H1 (cell line): ENCODE data around the gene ARHGAP10. TPM values are rescaled to one million over a fixed set of nuclear protein-coding genes. Genes with fewer than 3 reads are reported as not detected.

ENCODE experiments used
- CTCF ChIA-PET: fragments of 300-600 bp; sonication (Branson Sonifier 250); formaldehyde crosslinking; loops from one replicate; lab custom pipeline; 2021; ENCODE audit not compliant: partially characterized antibody; lab: Charles Lee
- POLR2A ChIA-PET: fragments of 300-600 bp; sonication (Branson Sonifier 250); formaldehyde crosslinking; loops from one replicate; lab custom pipeline; 2021; ENCODE audit warnings: inconsistent platforms; ENCODE audit not compliant: partially characterized antibody; lab: Charles Lee
- DNase-seq, 2 experiments: peaks; one replicate each; pipeline versions ENCODE4 v3.0.0 to v3.0.0-alpha.2; 2010 to 2022; ENCODE audit warnings: low spot score in 2 of 2, low read depth in 1 of 2, mixed read lengths in 1 of 2
- FAIRE-seq: peaks from 2 replicates; lab custom pipeline; 2011; peaks lifted over from hg19 to GRCh38; lab: Jason Lieb, UNC
- H2AFZ ChIP-seq: 2 replicates; pipeline ENCODE4 v1.8.1; 2012; ENCODE audit warnings: low read length, inconsistent platforms
- H2AK5ac ChIP-seq: 2 replicates; pipeline ENCODE4 v1.6.1; 2013; ENCODE audit warnings: low read depth, low read length
- H2BK120ac ChIP-seq: replicated peaks from 2 replicates; pipeline ENCODE3; 2013; ENCODE audit warnings: low read depth, low read length, inconsistent platforms
- H2BK12ac ChIP-seq: 2 replicates; pipeline ENCODE4 v1.6.1; 2013; ENCODE audit warnings: low read depth, low read length
- H2BK15ac ChIP-seq: 2 replicates; pipeline ENCODE4 v1.6.1; 2013; ENCODE audit warnings: low read length
- H2BK20ac ChIP-seq: 2 replicates; pipeline ENCODE4 v1.6.1; 2013; ENCODE audit warnings: low read length
- H2BK5ac ChIP-seq: 2 replicates; pipeline ENCODE4 v1.6.1; 2013; ENCODE audit warnings: low read depth, low read length
- H3K14ac ChIP-seq: 2 replicates; pipeline ENCODE4 v1.6.1; 2013; ENCODE audit warnings: inconsistent platforms; ENCODE audit not compliant: insufficient read length
- H3K18ac ChIP-seq: 2 replicates; pipeline ENCODE4 v1.6.1; 2013; ENCODE audit warnings: low read length; ENCODE audit errors: extremely low read depth
- H3K23ac ChIP-seq: 2 replicates; pipeline ENCODE4 v1.6.1; 2013; ENCODE audit warnings: inconsistent platforms; ENCODE audit not compliant: insufficient read length
- H3K23me2 ChIP-seq: 2 replicates; pipeline ENCODE4 v1.6.1; 2013; ENCODE audit warnings: low read depth, low read length
- H3K27ac ChIP-seq: 2 replicates; pipeline ENCODE4 v1.6.1; 2011; ENCODE audit warnings: low read depth, low read length, inconsistent platforms
- H3K27me3 ChIP-seq, 4 experiments: replicated peaks in 1 of 4; 1 replicate in 1 of 4; 2 replicates in 3 of 4; pipeline versions ENCODE4 v1.6.1 to v1.8.1; 2011 to 2013; ENCODE audit warnings: low read length in 3 of 4, mild to moderate bottlenecking in 3 of 4, inconsistent platforms in 2 of 4, mixed read lengths in 2 of 4, moderate library complexity in 1 of 4; ENCODE audit not compliant: control insufficient read depth in 3 of 4, insufficient read depth in 3 of 4; ENCODE audit errors: extremely low read depth in 1 of 4
- H3K36me3 ChIP-seq, 4 experiments: 2 replicates each; pipeline versions ENCODE4 v1.6.1 to v1.8.1; 2011 to 2013; ENCODE audit warnings: mild to moderate bottlenecking in 4 of 4, low read length in 3 of 4, moderate library complexity in 2 of 4, control low read depth in 1 of 4, inconsistent platforms in 1 of 4; ENCODE audit not compliant: insufficient read depth in 4 of 4, control insufficient read depth in 2 of 4
- H3K4ac ChIP-seq: replicated peaks from 2 replicates; pipeline ENCODE3; 2013; ENCODE audit warnings: low read length, low read depth, mixed read lengths, inconsistent platforms; ENCODE audit not compliant: insufficient read length
- H3K4me1 ChIP-seq, 4 experiments: replicated peaks in 1 of 4; 1 replicate in 1 of 4; 2 replicates in 3 of 4; pipeline versions ENCODE4 v1.6.1 to v1.8.1; 2011 to 2013; ENCODE audit warnings: low read length in 3 of 4, inconsistent platforms in 2 of 4, mixed read lengths in 1 of 4; ENCODE audit not compliant: insufficient read depth in 4 of 4, control insufficient read depth in 3 of 4
- H3K4me2 ChIP-seq, 2 experiments: 2 replicates each; pipeline versions ENCODE4 v1.6.1 to v1.8.1; 2011 to 2013; ENCODE audit warnings: low read depth in 2 of 2, low read length in 2 of 2, control low read depth in 1 of 2, inconsistent platforms in 1 of 2, mild to moderate bottlenecking in 1 of 2; ENCODE audit not compliant: insufficient read depth in 1 of 2
- H3K4me3 ChIP-seq, 4 experiments: fragments of 200-600, 300-600 bp in 1 of 4; sonication (generic), shearing (Covaris generic), sonication (Bioruptor Twin) in 1 of 4; 2 replicates each; pipeline versions ENCODE4 v1.5.1 to v1.8.1; 2011 to 2016; ENCODE audit warnings: low read length in 4 of 4, low read depth in 3 of 4, control low read depth in 2 of 4, inconsistent platforms in 2 of 4, mild to moderate bottlenecking in 2 of 4, mixed read lengths in 1 of 4, moderate library complexity in 1 of 4; ENCODE audit not compliant: insufficient read depth in 2 of 4; ENCODE audit errors: extremely low read depth in 1 of 4
- H3K56ac ChIP-seq: replicated peaks from 2 replicates; pipeline ENCODE3; 2013; ENCODE audit warnings: low read depth, mild to moderate bottlenecking, mixed read lengths, low read length, inconsistent platforms; ENCODE audit not compliant: insufficient read length
- H3K79me1 ChIP-seq: 2 replicates; pipeline ENCODE4 v1.6.1; 2013; ENCODE audit warnings: low read depth, low read length, control low read depth
- H3K79me2 ChIP-seq, 2 experiments: 2 replicates each; pipeline versions ENCODE4 v1.6.1 to v1.8.1; 2012 to 2013; ENCODE audit warnings: low read length in 2 of 2, mild to moderate bottlenecking in 2 of 2, inconsistent platforms in 1 of 2; ENCODE audit not compliant: insufficient read depth in 2 of 2, control insufficient read depth in 1 of 2
- H3K9ac ChIP-seq, 4 experiments: replicated peaks in 1 of 4; 1 replicate in 1 of 4; 2 replicates in 3 of 4; pipeline versions ENCODE4 v1.6.1 to v1.8.1; 2011 to 2013; ENCODE audit warnings: low read depth in 3 of 4, low read length in 3 of 4, control low read depth in 2 of 4, mild to moderate bottlenecking in 2 of 4, moderate library complexity in 2 of 4, inconsistent platforms in 1 of 4; ENCODE audit errors: extremely low read depth in 1 of 4
- H3K9me3 ChIP-seq, 2 experiments: 2 replicates each; pipeline versions ENCODE4 v1.6.1 to v1.8.1; 2012 to 2013; ENCODE audit warnings: mild to moderate bottlenecking in 2 of 2, moderate library complexity in 2 of 2, control low read depth in 1 of 2, inconsistent platforms in 1 of 2, low read depth in 1 of 2, low read length in 1 of 2, mixed read lengths in 1 of 2; ENCODE audit not compliant: insufficient read depth in 2 of 2
- H4K20me1 ChIP-seq, 2 experiments: replicated peaks in 1 of 2; 2 replicates each; pipeline versions ENCODE3 to v1.8.1; 2011 to 2013; ENCODE audit warnings: inconsistent platforms in 2 of 2, low read length in 2 of 2, mild to moderate bottlenecking in 1 of 2; ENCODE audit not compliant: insufficient read depth in 2 of 2, control insufficient read depth in 1 of 2
- H4K5ac ChIP-seq: 2 replicates; pipeline ENCODE4 v1.6.1; 2013; ENCODE audit warnings: low read length, low read depth, mixed read lengths, inconsistent platforms; ENCODE audit not compliant: insufficient read length
- H4K8ac ChIP-seq: 2 replicates; pipeline ENCODE4 v1.8.0; 2013; ENCODE audit warnings: mild to moderate bottlenecking, moderate library complexity, low read length, inconsistent platforms; ENCODE audit not compliant: insufficient read depth; ENCODE audit errors: extremely low read depth
- H4K91ac ChIP-seq: replicated peaks from 2 replicates; pipeline ENCODE3; 2013; ENCODE audit warnings: low read length, mixed read lengths, inconsistent platforms; ENCODE audit not compliant: insufficient read length
- CEBPB ChIP-seq: IDR thresholded peaks from 2 replicates; pipeline ENCODE4 v1.6.1; 2012; ENCODE audit warnings: low read depth, low read length
- CTBP2 ChIP-seq: IDR thresholded peaks from 2 replicates; pipeline ENCODE4 v1.7.0; 2011; ENCODE audit warnings: borderline replicate concordance, mild to moderate bottlenecking, moderate library complexity, mixed read lengths, low read length; ENCODE audit not compliant: insufficient read depth, insufficient read length
- EGR1 ChIP-seq: IDR thresholded peaks from 2 replicates; pipeline ENCODE4 v1.6.1; 2011; ENCODE audit warnings: low read depth, low read length, borderline replicate concordance
- NANOG ChIP-seq: IDR thresholded peaks from 2 replicates; pipeline ENCODE4 v1.6.1; 2011; ENCODE audit warnings: low read length, low read depth, mild to moderate bottlenecking, inconsistent platforms; ENCODE audit not compliant: insufficient read depth, poor library complexity, severe bottlenecking
- RNF2 ChIP-seq: fragments of 200-900, 300-1000 bp; sonication (generic); IDR thresholded peaks from 2 replicates; pipeline ENCODE4 v1.7.1; 2016; ENCODE audit warnings: borderline replicate concordance, low read depth, mild to moderate bottlenecking, antibody characterized with exemption, low read length; ENCODE audit not compliant: poor library complexity, severe bottlenecking; ENCODE audit errors: missing control alignments
- SP1 ChIP-seq: IDR thresholded peaks from 2 replicates; pipeline ENCODE4 v1.6.1; 2011; ENCODE audit warnings: low read depth, low read length
- SP2 ChIP-seq: IDR thresholded peaks from 2 replicates; pipeline ENCODE4 v1.6.1; 2012; ENCODE audit warnings: mild to moderate bottlenecking, low read length, inconsistent platforms
- TAF1 ChIP-seq: IDR thresholded peaks from 2 replicates; pipeline ENCODE4 v1.6.1; 2011; ENCODE audit warnings: mild to moderate bottlenecking, low read depth, low read length
- TEAD4 ChIP-seq: IDR thresholded peaks from 2 replicates; pipeline ENCODE4 v1.6.1; 2012; ENCODE audit warnings: low read depth, low read length, inconsistent platforms, mixed read lengths
- WGBS, 2 experiments: shearing (Covaris generic) in 1 of 2; methylation state at CpG; one replicate each; pipeline versions ENCODE4 v1.1.6 to v1.1.7; 2013 to 2015; ENCODE audit warnings: low lambda C conversion rate in 2 of 2, mixed read lengths in 2 of 2, inconsistent platforms in 1 of 2, low coverage in 1 of 2, missing lambda C conversion rate in 1 of 2; ENCODE audit not compliant: insufficient replicate concordance in 2 of 2, insufficient coverage in 1 of 2, insufficient read length in 1 of 2; ENCODE audit errors: extremely low coverage in 1 of 2, missing lambda C conversion rate in 1 of 2; 5-methylcytosine and 5-hydroxymethylcytosine counted together
- polyA plus RNA-seq, 7 experiments: library from polyadenylated mRNA; depleted of rRNA in 3 of 7; stranded (reverse) in 5 of 7; unstranded in 2 of 7; fragments of >200 nt in 5 of 7; fragments of 200-250 nt in 2 of 7; gene quantifications; 1 replicate in 5 of 7; 2 replicates in 1 of 7; 4 replicates in 1 of 7; pipeline versions ENCODE4 v1.2.1 to v1.2.3, GENCODE V29; 2011 to 2013; ENCODE audit warnings: missing spikeins in 2 of 7, mixed read lengths in 2 of 7
- total RNA-seq: library from RNA; stranded (reverse); fragmentation: NEBNext Ultra II Directional; extraction: Animal tissue kit (Norgen Biotek cat#: 25700); gene quantifications from 2 replicates; pipeline ENCODE4 v1.2.1, GENCODE V29; 2021
- TF ChIP-seq, protein P1 (sequence below): IDR thresholded peaks from 2 replicates; pipeline ENCODE4 v1.6.1; 2011; ENCODE audit warnings: low read length, improper control_type of control experiment
- TF ChIP-seq, protein P2 (sequence below): IDR thresholded peaks from 2 replicates; pipeline ENCODE4 v1.6.1; 2012; ENCODE audit warnings: inconsistent platforms

Gene ARHGAP10
- total and polyA plus RNA-seq, 2 of the 8 experiments (the other 6 are each of a cell fraction or from before 2014, with no cell fraction given), result 3.7 to 6.1 TPM

DNA sequence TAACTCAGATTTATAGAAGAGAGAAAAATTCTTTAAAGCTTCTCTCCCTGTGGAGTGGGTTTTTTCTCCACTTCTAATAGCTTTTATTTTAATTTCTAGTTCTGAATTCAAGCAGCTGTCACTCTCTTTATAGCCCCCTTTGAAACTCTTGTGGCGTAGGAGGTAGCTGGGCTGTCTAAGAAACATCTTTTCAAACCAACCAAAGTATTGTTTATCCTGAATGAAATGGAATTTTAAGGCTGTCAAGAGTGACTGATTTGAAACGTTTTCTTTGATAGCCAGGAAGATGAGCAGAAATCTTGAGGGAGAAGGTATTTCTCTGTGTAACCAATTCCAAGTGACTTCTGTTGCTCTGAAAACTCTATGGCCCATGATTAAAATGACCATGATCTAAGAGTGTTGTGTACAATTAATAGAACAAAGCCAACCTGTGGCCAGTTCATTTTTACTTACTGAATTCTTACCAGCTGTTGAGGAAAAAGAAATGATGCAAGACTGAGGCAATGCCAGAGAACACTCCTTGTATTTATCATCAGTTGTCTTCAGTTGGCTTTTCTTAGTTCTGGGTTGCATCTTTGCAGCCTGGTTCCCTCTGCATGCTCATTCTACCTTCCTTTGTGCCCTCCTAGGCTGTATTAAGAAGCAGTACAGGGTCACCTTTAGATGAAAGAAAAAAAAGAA lies 298.4 kb downstream of the ARHGAP10 start:
- Histone ChIP-seq H4K8ac (no peak overlapping the region), H3K36me3 (no peaks in the 10 kb centered on the region), H2BK5ac (no peak overlapping the region), H3K27ac (no peak overlapping the region), H3K79me1 (no peaks in the 10 kb centered on the region), H2BK120ac (no peak overlapping the region), H3K18ac (no peak overlapping the region), H2AK5ac (no peak overlapping the region), H3K4me1 (peaks cover 0 to 3% (median 2%) of the 10 kb centered on the region in 4 experiments; a peak in 2 of 7 replicates), H3K27me3 (no peaks in the 10 kb centered on the region), H3K4me2 (no peak overlapping the region), H4K5ac (no peak overlapping the region), H3K79me2 (no peaks in the 10 kb centered on the region), H2BK15ac (no peak overlapping the region), H3K23me2 (no peaks in the 10 kb centered on the region), H3K4ac (no peak overlapping the region), H4K20me1 (no peaks in the 10 kb centered on the region), H3K56ac (no peak overlapping the region), H3K14ac (no peak overlapping the region), H2BK12ac (no peak overlapping the region), H4K91ac (no peak overlapping the region), H2AFZ (no peak overlapping the region), H3K9ac (no peak overlapping the region), H2BK20ac (no peak overlapping the region), H3K23ac (no peak overlapping the region), H3K4me3 (no peak overlapping the region), H3K9me3 (no peaks in the 10 kb centered on the region)
- no peak for FAIRE-seq
- CTCF ChIA-PET, result interaction anchor here (0.6 to 1.3 kb wide), 6 partner anchors 9 to 80 kb away, joined by 3 to 4 read pairs (median 3); no protein-coding TSS in a partner anchor
- POLR2A ChIA-PET, result no interaction called here
- DNase-seq, result no peak
- 87% methylated on average over 2 of the region's 2 CpGs; no CpG with 5 or more reads in 1 of the 2 experiments for WGBS, 2 experiments
- no peak for TF ChIP-seq EGR1
- TF ChIP-seq NANOG, result no peak
- TF ChIP-seq SP2, result no peak
- no peak for TF ChIP-seq CEBPB
- TF ChIP-seq, protein P1, sequence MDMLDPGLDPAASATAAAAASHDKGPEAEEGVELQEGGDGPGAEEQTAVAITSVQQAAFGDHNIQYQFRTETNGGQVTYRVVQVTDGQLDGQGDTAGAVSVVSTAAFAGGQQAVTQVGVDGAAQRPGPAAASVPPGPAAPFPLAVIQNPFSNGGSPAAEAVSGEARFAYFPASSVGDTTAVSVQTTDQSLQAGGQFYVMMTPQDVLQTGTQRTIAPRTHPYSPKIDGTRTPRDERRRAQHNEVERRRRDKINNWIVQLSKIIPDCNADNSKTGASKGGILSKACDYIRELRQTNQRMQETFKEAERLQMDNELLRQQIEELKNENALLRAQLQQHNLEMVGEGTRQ, result no peak
- TF ChIP-seq CTBP2, result no peak
- TF ChIP-seq RNF2, result no peak
- no peak for TF ChIP-seq TEAD4
- TF ChIP-seq, protein P2, sequence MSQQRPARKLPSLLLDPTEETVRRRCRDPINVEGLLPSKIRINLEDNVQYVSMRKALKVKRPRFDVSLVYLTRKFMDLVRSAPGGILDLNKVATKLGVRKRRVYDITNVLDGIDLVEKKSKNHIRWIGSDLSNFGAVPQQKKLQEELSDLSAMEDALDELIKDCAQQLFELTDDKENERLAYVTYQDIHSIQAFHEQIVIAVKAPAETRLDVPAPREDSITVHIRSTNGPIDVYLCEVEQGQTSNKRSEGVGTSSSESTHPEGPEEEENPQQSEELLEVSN, result no peak
- TF ChIP-seq TAF1, result no peak
- no peak for TF ChIP-seq SP1
